SK-N-SH (cell line): Measurements from ENCODE around the gene C1QTNF5. TPM values are rescaled to one million over a fixed set of nuclear protein-coding genes. Genes with fewer than 3 reads are reported as not detected.
A peak's percentile ranks its signal among the peaks of the same experiment; 100 is the strongest.

Source experiments
- CTCF ChIA-PET: fragments of 300-600, 350-600 bp; formaldehyde crosslinking; extraction: SDS; loops from one replicate; lab custom pipeline; 2021; lab: Yijun Ruan, JAX
- POLR2A ChIA-PET: fragments of 350-600 bp; sonication (Branson Sonifier 250); formaldehyde crosslinking; extraction: SDS; loops from one replicate; lab custom pipeline; 2020; ENCODE audit warnings: antibody characterized with exemption, inconsistent platforms; lab: Yijun Ruan, JAX
- DNase-seq: peaks from one replicate; pipeline ENCODE4 v3.0.0; 2012
- H2AFZ ChIP-seq: fragments of 200-600 bp; sonication (generic); 2 replicates; pipeline ENCODE4 v1.8.1; 2016; ENCODE audit warnings: antibody characterized with exemption, mild to moderate bottlenecking, low read depth
- H3F3A ChIP-seq: fragments of 200-600 bp; sonication (generic); replicated peaks from 2 replicates; pipeline ENCODE3; 2016; ENCODE audit warnings: antibody characterized with exemption, mild to moderate bottlenecking; ENCODE audit not compliant: insufficient read depth
- H3K27ac ChIP-seq, 2 experiments: fragments of 200-500 bp in 1 of 2; fragments of 200-600 bp in 1 of 2; sonication (Bioruptor generic) in 1 of 2; sonication (generic), shearing (Covaris generic) in 1 of 2; 2 replicates each; pipeline versions ENCODE4 v1.5.1 to v1.6.1; 2014 to 2016; ENCODE audit warnings: low read depth in 2 of 2, inconsistent platforms in 1 of 2, low read length in 1 of 2, mild to moderate bottlenecking in 1 of 2, mixed read lengths in 1 of 2
- H3K27me3 ChIP-seq: fragments of 200-600 bp; sonication (generic), shearing (Covaris generic); 2 replicates; pipeline ENCODE4 v1.6.1; 2016; ENCODE audit warnings: mixed run types; ENCODE audit not compliant: insufficient read depth
- H3K36me3 ChIP-seq, 2 experiments: fragments of 200-500 bp in 1 of 2; fragments of 200-600 bp in 1 of 2; sonication (Bioruptor generic) in 1 of 2; sonication (generic) in 1 of 2; replicated peaks in 1 of 2; 2 replicates each; pipeline versions ENCODE3 to v1.5.1; 2014 to 2016; ENCODE audit warnings: low read length in 1 of 2, mild to moderate bottlenecking in 1 of 2; ENCODE audit not compliant: insufficient read depth in 2 of 2, control insufficient read depth in 1 of 2
- H3K4me1 ChIP-seq, 2 experiments: fragments of 200-500 bp in 1 of 2; fragments of 200-600 bp in 1 of 2; sonication (Bioruptor generic) in 1 of 2; sonication (generic), shearing (Covaris generic) in 1 of 2; 2 replicates each; pipeline versions ENCODE4 v1.5.1 to v1.6.1; 2014 to 2016; ENCODE audit warnings: low read depth in 1 of 2, low read length in 1 of 2, mixed run types in 1 of 2; ENCODE audit not compliant: insufficient read depth in 2 of 2, control insufficient read depth in 1 of 2
- H3K4me2 ChIP-seq: fragments of 200-600 bp; sonication (generic), shearing (Covaris generic); 2 replicates; pipeline ENCODE4 v1.6.1; 2017; ENCODE audit warnings: mixed run types
- H3K4me3 ChIP-seq, 2 experiments: fragments of 200-500 bp in 1 of 2; fragments of 200-600 bp in 1 of 2; sonication (Bioruptor generic) in 1 of 2; sonication (generic), shearing (Covaris generic) in 1 of 2; 2 replicates each; pipeline versions ENCODE4 v1.5.1 to v1.8.1; 2014 to 2016; ENCODE audit warnings: low read depth in 2 of 2, inconsistent platforms in 1 of 2, low read length in 1 of 2, mild to moderate bottlenecking in 1 of 2, mixed read lengths in 1 of 2, moderate library complexity in 1 of 2
- H3K79me2 ChIP-seq: fragments of 200-600 bp; sonication (generic); 2 replicates; pipeline ENCODE4 v1.8.1; 2017; ENCODE audit warnings: mild to moderate bottlenecking; ENCODE audit not compliant: insufficient read depth
- H3K9ac ChIP-seq: fragments of 200-600 bp; sonication (generic); 2 replicates; pipeline ENCODE4 v1.6.1; 2017; ENCODE audit warnings: mixed run types
- H3K9me2 ChIP-seq: fragments of 200-600 bp; sonication (generic); 2 replicates; pipeline ENCODE4 v1.6.1; 2017; ENCODE audit warnings: mixed run types
- H3K9me3 ChIP-seq: fragments of 200-600 bp; sonication (generic); 2 replicates; pipeline ENCODE4 v1.6.1; 2017; ENCODE audit warnings: mixed run types, mild to moderate bottlenecking, moderate library complexity
- H4K20me1 ChIP-seq: fragments of 200-600 bp; sonication (generic); 2 replicates; pipeline ENCODE4 v1.6.1; 2017; ENCODE audit warnings: mild to moderate bottlenecking, mixed run types; ENCODE audit not compliant: insufficient read depth
- CTCF ChIP-seq: fragments of 200-600 bp; sonication (generic); IDR thresholded peaks from 2 replicates; pipeline ENCODE4 v1.6.1; 2017; ENCODE audit warnings: antibody characterized with exemption, mild to moderate bottlenecking, moderate library complexity
- FOXJ3 ChIP-seq: sonication (generic); formaldehyde crosslinking; IDR thresholded peaks from 2 replicates; pipeline ENCODE4 v1.5.1; 2020; ENCODE audit warnings: mild to moderate bottlenecking, missing genetic modification reagents
- NFIC ChIP-seq: IDR thresholded peaks from 2 replicates; pipeline ENCODE4 v1.4.0; 2012; ENCODE audit warnings: borderline replicate concordance
- RAD21 ChIP-seq: IDR thresholded peaks from 2 replicates; pipeline ENCODE4 v1.6.1; 2012; ENCODE audit warnings: mild to moderate bottlenecking, low read length
- RFX5 ChIP-seq: IDR thresholded peaks from 2 replicates; pipeline ENCODE4 v1.6.1; 2012; ENCODE audit warnings: mild to moderate bottlenecking, improper control_type of control experiment, low read length
- SMC3 ChIP-seq: IDR thresholded peaks from 2 replicates; pipeline ENCODE4 v1.6.1; 2012; ENCODE audit warnings: low read depth, low read length, improper control_type of control experiment
- TEAD4 ChIP-seq: IDR thresholded peaks from 2 replicates; pipeline ENCODE4 v1.4.0; 2012; ENCODE audit warnings: mild to moderate bottlenecking, borderline replicate concordance; ENCODE audit not compliant: insufficient read depth
- WGBS: methylation state at CpG from one replicate; pipeline ENCODE4 v1.1.6; 2017; ENCODE audit warnings: low lambda C conversion rate; 5-methylcytosine and 5-hydroxymethylcytosine counted together
- polyA plus RNA-seq, 3 experiments: library from polyadenylated mRNA; depleted of rRNA; stranded (reverse); fragments of >200 nt; gene quantifications; 2 replicates each; pipeline ENCODE4 v1.2.3, GENCODE V29; 2012
- TF ChIP-seq, protein P1 (sequence below): fragments of 150-350 bp; IDR thresholded peaks from 2 replicates; pipeline ENCODE4 v1.6.1; 2017; ENCODE audit warnings: antibody characterized with exemption, low read length, low read depth, borderline replicate concordance

The C1QTNF5 gene
- polyA plus RNA-seq, 1 of the 3 experiments (the other 2 are of a cell fraction): 0.71 TPM

GRCh38 chr11:119359365-119360214 is 18.9 kb upstream of the C1QTNF5 start:
- CTCF ChIA-PET: interaction anchor here (1.4 to 5.1 kb wide), 6 partner anchors 12 to 116 kb away, joined by 5 to 308 read pairs (median 66); partner anchors contain the start of genes C1QTNF5, MFRP and USP2
- peaks cover 22 to 38% of the 10 kb centered on the region in 2 experiments; a peak in 3 of 4 replicates for H3K4me1 ChIP-seq
- 90% methylated on average over 5 of the region's 10 CpGs for WGBS
- no peak for DNase-seq
- POLR2A ChIA-PET: no interaction called here
- H4K20me1 ChIP-seq: no peaks in the 10 kb centered on the region
- H3F3A ChIP-seq: peaks cover 21% of the 10 kb centered on the region
- no peaks in the 10 kb centered on the region for H3K27me3 ChIP-seq
- no peaks in the 10 kb centered on the region for H3K9me3 ChIP-seq
- TF ChIP-seq, protein P1, sequence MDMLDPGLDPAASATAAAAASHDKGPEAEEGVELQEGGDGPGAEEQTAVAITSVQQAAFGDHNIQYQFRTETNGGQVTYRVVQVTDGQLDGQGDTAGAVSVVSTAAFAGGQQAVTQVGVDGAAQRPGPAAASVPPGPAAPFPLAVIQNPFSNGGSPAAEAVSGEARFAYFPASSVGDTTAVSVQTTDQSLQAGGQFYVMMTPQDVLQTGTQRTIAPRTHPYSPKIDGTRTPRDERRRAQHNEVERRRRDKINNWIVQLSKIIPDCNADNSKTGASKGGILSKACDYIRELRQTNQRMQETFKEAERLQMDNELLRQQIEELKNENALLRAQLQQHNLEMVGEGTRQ: no peak
- TF ChIP-seq NFIC: no peak
- no peak overlapping the region for H2AFZ ChIP-seq
- peaks cover 0 to 3% of the 10 kb centered on the region in 2 experiments for H3K36me3 ChIP-seq
- no peak overlapping the region for H3K4me3 ChIP-seq
- H3K4me2 ChIP-seq: no peak overlapping the region
- H3K27ac ChIP-seq: no peak overlapping the region
- H3K79me2 ChIP-seq: no peaks in the 10 kb centered on the region
- H3K9me2 ChIP-seq: no peaks in the 10 kb centered on the region
- H3K9ac ChIP-seq: no peak overlapping the region

DNA sequence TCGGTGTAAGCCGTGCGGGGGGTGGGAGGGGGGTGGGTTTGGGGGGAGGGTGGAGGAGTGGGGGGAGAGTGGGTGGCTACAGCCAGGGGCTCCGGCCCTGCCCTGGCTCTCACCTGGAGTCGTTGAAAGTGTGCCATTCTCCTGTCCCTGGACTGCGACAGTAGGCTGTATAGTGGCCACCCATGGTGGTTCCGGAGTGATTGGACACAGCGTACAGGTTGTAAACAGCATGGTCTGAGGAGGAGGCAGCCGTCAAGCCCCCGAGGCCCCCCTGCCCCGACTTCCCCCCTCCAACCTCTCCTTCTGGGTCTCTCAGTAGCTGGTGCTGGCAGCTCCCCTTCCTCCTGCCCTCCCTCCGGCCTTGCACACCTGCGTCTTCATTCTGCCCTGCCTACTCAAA is 16.4 kb upstream of the C1QTNF5 start:
- no peak for TF ChIP-seq TEAD4
- no peak for DNase-seq
- no peaks in the 10 kb centered on the region for H3K9me3 ChIP-seq
- no peaks in the 10 kb centered on the region for H3K9me2 ChIP-seq
- POLR2A ChIA-PET: interaction anchor here (2.4 kb wide), 1 partner anchor 17 kb away, joined by 9 read pairs; no protein-coding TSS in a partner anchor
- H3K4me1 ChIP-seq: peaks cover 13 to 26% of the 10 kb centered on the region in 2 experiments; a peak in 3 of 4 replicates
- CTCF ChIA-PET: interaction anchor here (0.6 to 5.1 kb wide), 38 partner anchors 8 to 761 kb away, joined by 3 to 308 read pairs (median 6); partner anchors contain the start of genes C1QTNF5, C2CD2L, MCAM and MFRP
- peak overlapping the region; percentile 92; the same call in 1 of the 2 replicates for H3K4me2 ChIP-seq
- no peaks in the 10 kb centered on the region for H3K27me3 ChIP-seq
- WGBS: 35% methylated on average over 6 of the region's 13 CpGs
- H3K9ac ChIP-seq: no peak overlapping the region
- H3K79me2 ChIP-seq: no peaks in the 10 kb centered on the region
- H3K27ac ChIP-seq: no peak overlapping the region
- peaks cover 16% of the 10 kb centered on the region for H3F3A ChIP-seq
- peaks cover 0 to 3% of the 10 kb centered on the region in 2 experiments for H3K36me3 ChIP-seq
- H4K20me1 ChIP-seq: no peaks in the 10 kb centered on the region
- no peak overlapping the region for H2AFZ ChIP-seq
- H3K4me3 ChIP-seq: peak overlapping the region; percentile 42 to 79; a peak in 3 of 4 replicates

GRCh38 chr11:119356349-119357031 is 15.8 kb upstream of the C1QTNF5 start:
- Histone ChIP-seq H3K27me3 (no peaks in the 10 kb centered on the region), H3K36me3 (peaks cover 0 to 3% of the 10 kb centered on the region in 2 experiments), H2AFZ (peak overlapping the region; percentile 96), H3K9me2 (no peaks in the 10 kb centered on the region), H3K4me2 (peak overlapping the region; percentile 92), H4K20me1 (no peaks in the 10 kb centered on the region), H3K9ac (0 out of 2 replicates have a peak overlapping the region, but pooled peaks have one; percentile 33), H3K79me2 (no peaks in the 10 kb centered on the region), H3K9me3 (no peaks in the 10 kb centered on the region), H3K4me1 (peaks cover 8 to 22% of the 10 kb centered on the region in 2 experiments; a peak in 3 of 4 replicates), H3K4me3 (peak overlapping the region; percentile 42 to 79), H3K27ac (peak overlapping the region in 1 of 2 experiments; percentile 26; a peak in 1 of 4 replicates), H3F3A (peaks cover 10% of the 10 kb centered on the region)
- CTCF ChIA-PET: interaction anchor here (0.6 to 5.1 kb wide), 54 partner anchors 8 to 762 kb away, joined by 3 to 308 read pairs (median 4); partner anchors contain the start of genes C1QTNF5, C2CD2L, MCAM and MFRP
- peak; percentile 95 for DNase-seq
- 1% methylated on average over 18 of the region's 54 CpGs for WGBS
- TF ChIP-seq RFX5 (no peak), CTCF (peak; percentile 96), FOXJ3 (CRISPR knock-in tag) (no peak), NFIC (peak; percentile 78), SMC3 (peak; percentile 89), RAD21 (peak; percentile 78)
- POLR2A ChIA-PET: interaction anchor here (2.4 kb wide), 1 partner anchor 18 kb away, joined by 9 read pairs; no protein-coding TSS in a partner anchor
